ENCODE data around the gene GPR42. TPM values are rescaled to one million over a fixed set of nuclear protein-coding genes. Genes with fewer than 3 reads are reported as not detected.

The GPR42 gene
- total and polyA plus RNA-seq, 2 of the 4 experiments (the other 2 are of a cell fraction), result not detected

DNA sequence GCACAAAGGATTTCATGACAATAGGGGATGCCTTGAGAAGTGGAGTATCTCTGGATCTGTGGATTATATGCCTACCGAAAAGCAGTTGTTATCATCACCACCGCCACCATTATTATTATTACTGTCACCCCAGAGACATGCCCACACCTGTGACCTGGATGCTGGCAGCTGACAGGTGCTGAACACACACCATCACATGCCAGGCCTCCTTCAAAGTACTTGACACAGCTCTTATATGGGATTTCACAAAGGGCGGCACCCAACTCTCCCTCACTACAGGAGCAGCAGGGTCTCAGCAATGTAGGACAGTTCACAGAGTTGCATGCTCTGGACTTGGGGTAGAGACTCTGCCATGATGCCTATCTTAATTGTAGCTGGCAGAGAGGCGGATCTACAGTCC lies 5.6 kb upstream of the GPR42 start:
- ChIA-PET POLR2A (ENCODE audit: unreplicated experiment) (no interaction called here), CTCF (no interaction called here)
- DNase-seq (no peak), ATAC-seq (ENCODE audit: low read depth) (no peak)
- Histone ChIP-seq H3K27me3 (ENCODE audit: control insufficient read depth, insufficient read depth, low read length) (peaks cover 8% of the 10 kb centered on the region), H4K20me1 (ENCODE audit: insufficient read depth, low read length) (no peaks in the 10 kb centered on the region), H3K4me1 (ENCODE audit: control insufficient read depth, insufficient read depth, low read length) (no peaks in the 10 kb centered on the region), H2BK120ac (ENCODE audit: low read depth, low read length) (no peak overlapping the region), H3K79me1 (ENCODE audit: low read depth in 1 of 2, low read length in 2 of 2) (no peaks in the 10 kb centered on the region), H2BK20ac (ENCODE audit: low read depth, low read length) (no peak overlapping the region), H4K8ac (ENCODE audit: low read depth in 2 of 2, low read length in 2 of 2) (no peak overlapping the region), H2BK15ac (ENCODE audit: low read depth, low read length) (no peak overlapping the region), H3K4me3 (ENCODE audit: insufficient read depth, low read depth, low read length) (no peak overlapping the region), H3K14ac (replicated peaks; ENCODE audit: low read depth, low read length) (no peak overlapping the region), H2AK9ac (replicated peaks; ENCODE audit: low read depth, low read length, poor library complexity) (no peak overlapping the region), H3K18ac (ENCODE audit: low read depth, low read length) (no peak overlapping the region), H4K91ac (ENCODE audit: insufficient read depth, low read depth, low read length) (no peak overlapping the region), H3K9me1 (ENCODE audit: insufficient read depth, low read length) (no peaks in the 10 kb centered on the region), H4K5ac (ENCODE audit: low read depth, low read length) (no peak overlapping the region), H3K23ac (ENCODE audit: low read depth, low read length) (no peak overlapping the region), H3K9me3 (ENCODE audit: control insufficient read depth, insufficient read depth, low read length) (no peaks in the 10 kb centered on the region), H2BK5ac (ENCODE audit: low read depth, low read length, poor library complexity, severe bottlenecking) (no peak overlapping the region), H2AFZ (replicated peaks; ENCODE audit: low read length, poor library complexity) (no peak overlapping the region), H3K56ac (ENCODE audit: extremely low read depth, insufficient read depth, low read length) (no peak overlapping the region), H3K27ac (ENCODE audit: insufficient read depth, low read length) (no peak overlapping the region), H3K4ac (ENCODE audit: low read depth, low read length) (no peak overlapping the region), H3K4me2 (ENCODE audit: low read depth, low read length) (no peak overlapping the region), H3K9ac (ENCODE audit: low read depth, low read length) (no peak overlapping the region), H3K36me3 (ENCODE audit: control insufficient read depth, insufficient read depth, low read length) (no peaks in the 10 kb centered on the region), H2AK5ac (ENCODE audit: low read depth, low read length) (no peak overlapping the region)
- TF ChIP-seq MXI1 (IDR thresholded peaks at IDR 0.05; ENCODE audit: borderline replicate concordance, low read depth, low read length) (no peak), USF2 (IDR thresholded peaks at IDR 0.05; ENCODE audit: low read depth, low read length) (no peak), FOS (IDR thresholded peaks at IDR 0.05; ENCODE audit: low read depth, low read length) (no peak), MAZ (IDR thresholded peaks at IDR 0.05; ENCODE audit: borderline replicate concordance, low read depth, low read length) (no peak), POLR2A (IDR thresholded peaks at IDR 0.05; ENCODE audit: low read depth, low read length) (no peak), MAFK (IDR thresholded peaks at IDR 0.05; ENCODE audit: low read depth, low read length) (no peak), RCOR1 (IDR thresholded peaks at IDR 0.05; ENCODE audit: insufficient replicate concordance, low read length) (no peak), CHD1 (IDR thresholded peaks at IDR 0.05; ENCODE audit: low read depth, low read length) (no peak), CTCF (conservative IDR thresholded peaks at IDR 0.05; ENCODE audit: low read depth, low read length) (no peak), CEBPB (IDR thresholded peaks at IDR 0.05; ENCODE audit: low read depth, low read length) (no peak), RAD21 (IDR thresholded peaks at IDR 0.05; ENCODE audit: low read length) (no peak), BHLHE40 (IDR thresholded peaks at IDR 0.05; ENCODE audit: low read depth, low read length) (no peak), SMC3 (IDR thresholded peaks at IDR 0.05; ENCODE audit: low read depth, low read length) (no peak), NFE2L2 (IDR thresholded peaks at IDR 0.05; ENCODE audit: low read depth, low read length) (no peak), RFX5 (IDR thresholded peaks at IDR 0.05; ENCODE audit: low read depth, low read length) (no peak)
- TF ChIP-seq, protein P1, sequence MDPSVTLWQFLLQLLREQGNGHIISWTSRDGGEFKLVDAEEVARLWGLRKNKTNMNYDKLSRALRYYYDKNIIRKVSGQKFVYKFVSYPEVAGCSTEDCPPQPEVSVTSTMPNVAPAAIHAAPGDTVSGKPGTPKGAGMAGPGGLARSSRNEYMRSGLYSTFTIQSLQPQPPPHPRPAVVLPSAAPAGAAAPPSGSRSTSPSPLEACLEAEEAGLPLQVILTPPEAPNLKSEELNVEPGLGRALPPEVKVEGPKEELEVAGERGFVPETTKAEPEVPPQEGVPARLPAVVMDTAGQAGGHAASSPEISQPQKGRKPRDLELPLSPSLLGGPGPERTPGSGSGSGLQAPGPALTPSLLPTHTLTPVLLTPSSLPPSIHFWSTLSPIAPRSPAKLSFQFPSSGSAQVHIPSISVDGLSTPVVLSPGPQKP (IDR thresholded peaks at IDR 0.05; ENCODE audit: borderline replicate concordance, low read depth, low read length), result no peak
- dilution Hi-C loops (cut with HindIII; ENCODE audit: low sequenced_read_pairs, unreplicated experiment) (no loop called here), in situ Hi-C loops (cut with MboI; ENCODE audit: low sequenced_read_pairs) (no loop called here), intact Hi-C loops (cut with micrococcal nuclease) (no loop called here)
- 60% methylated on average over 1 of the region's 4 CpGs; no CpG with 5 or more reads in 1 of the 2 experiments for WGBS, 2 experiments (ENCODE audit: extremely low coverage in 2 of 2, insufficient read length in 1 of 2)
- no TSS peak for BruUV-seq (replicated peaks)
